WTC11 (cell line): ENCODE results near the gene COL6A3.

ENCODE experiments used
- CREM ChIP-seq: sonication (generic); formaldehyde crosslinking; IDR thresholded peaks from 2 replicates; pipeline ENCODE4 v1.8.1; 2022; ENCODE audit warnings: mild to moderate bottlenecking, missing genetic modification reagents, moderate library complexity
- CTCF ChIP-seq: fragments of 200-600 bp; IDR thresholded peaks from 2 replicates; pipeline ENCODE4 v1.8.0; 2022; ENCODE audit warnings: antibody characterized with exemption
- JUN ChIP-seq: sonication (generic); formaldehyde crosslinking; IDR thresholded peaks from 2 replicates; pipeline ENCODE4 v1.8.0; 2023; ENCODE audit warnings: mild to moderate bottlenecking, missing genetic modification reagents
- KAT7 ChIP-seq: sonication (generic); formaldehyde crosslinking; IDR thresholded peaks from 2 replicates; pipeline ENCODE4 v1.8.1; 2023; ENCODE audit warnings: missing genetic modification reagents, mild to moderate bottlenecking, borderline replicate concordance
- TP53 ChIP-seq: sonication (generic); formaldehyde crosslinking; IDR thresholded peaks from 2 replicates; pipeline ENCODE4 v1.8.1; 2023; ENCODE audit warnings: mild to moderate bottlenecking, missing genetic modification reagents
- ZNF532 ChIP-seq: fragments of 250-450 bp; sonication (Bioruptor Pico); IDR thresholded peaks from 2 replicates; pipeline ENCODE4 v1.9.0; 2021; ENCODE audit warnings: mild to moderate bottlenecking, borderline replicate concordance

DNA sequence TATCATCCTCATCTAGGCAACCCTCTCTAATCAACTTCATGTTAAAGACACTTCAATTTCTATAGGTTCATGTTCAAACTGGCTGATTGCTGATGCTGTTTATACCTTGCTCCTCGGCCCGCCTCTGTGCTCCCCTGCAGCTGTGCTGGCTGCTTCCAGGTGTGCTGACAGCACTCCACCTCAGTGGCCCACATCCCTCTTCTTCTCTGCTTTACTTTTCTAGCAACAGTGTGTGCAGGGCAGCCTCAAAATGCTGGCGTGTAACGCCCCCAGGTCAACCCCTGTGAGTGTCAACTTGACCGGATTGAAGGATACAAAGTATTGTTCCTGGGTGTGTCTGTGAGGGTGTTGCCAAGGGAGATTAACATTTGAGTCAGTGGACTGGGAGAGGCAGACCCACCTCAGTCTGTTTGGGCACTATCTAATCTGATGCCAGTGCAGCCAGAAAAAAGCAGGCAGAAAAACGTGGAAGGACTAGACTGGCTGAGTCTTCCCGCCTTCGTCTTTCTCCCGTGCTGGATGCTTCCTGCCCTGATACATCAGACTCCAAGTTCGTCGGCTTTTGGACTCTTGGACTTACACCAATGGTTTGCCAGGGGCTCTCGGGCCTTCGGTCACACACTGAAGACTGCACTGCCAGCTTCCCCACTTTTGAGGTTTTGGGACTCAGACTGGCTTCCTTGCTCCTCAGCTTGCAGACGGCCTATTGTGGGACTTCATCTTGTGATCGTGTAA lies 94.7 kb downstream of the COL6A3 start:
- TF ChIP-seq CTCF: no peak
- no peak for TF ChIP-seq CREM (CRISPR knock-in tag)
- TF ChIP-seq JUN (CRISPR knock-in tag): no peak
- TF ChIP-seq ZNF532 (CRISPR knock-in tag): no peak
- TF ChIP-seq TP53 (CRISPR knock-in tag): no peak
- no peak for TF ChIP-seq KAT7
